ENCODE data around the gene CLSTN1.
A peak's percentile ranks its signal among the peaks of the same experiment; 100 is the strongest.

- TF ChIP-seq EZH2 (IDR thresholded peaks at IDR 0.05) (no peak), CTCF (IDR thresholded peaks at IDR 0.05) (peak; percentile 22)
Observed at GRCh38 chr1:9861360-9861759, 37.6 kb upstream of the CLSTN1 start.

Measured in neural progenitor cell (in vitro differentiated cells).